Chondrocyte (in vitro differentiated cells): ENCODE data around the gene AQP7. TPM values are rescaled to one million over a fixed set of nuclear protein-coding genes. Genes with fewer than 3 reads are reported as not detected.
"Not testable (repeated sequence)": the region's sequence is repeated elsewhere in the genome, so short reads cannot be mapped to it uniquely, and the experiment has no call there.

ENCODE experiments used
- DNase-seq: peaks from one replicate; pipeline ENCODE4 v3.0.0; 2021; ENCODE audit warnings: mixed read lengths, low spot score
- H3K27ac Mint-ChIP-seq: one replicate; pipeline ENCODE4 v1.8.0; 2021; ENCODE audit warnings: mild to moderate bottlenecking, moderate library complexity, mixed read lengths; ENCODE audit not compliant: unreplicated experiment
- H3K27me3 Mint-ChIP-seq: 2 replicates; pipeline ENCODE4 v1.8.0; 2021; ENCODE audit warnings: low read depth, mixed read lengths
- H3K36me3 Mint-ChIP-seq: 2 replicates; pipeline ENCODE4 v1.8.0; 2021; ENCODE audit warnings: low read depth, mixed read lengths
- H3K4me1 Mint-ChIP-seq: 2 replicates; pipeline ENCODE4 v1.8.0; 2021; ENCODE audit warnings: low read depth, mild to moderate bottlenecking, mixed read lengths
- H3K4me3 Mint-ChIP-seq: one replicate; pipeline ENCODE4 v1.8.0; 2021; ENCODE audit warnings: mild to moderate bottlenecking, moderate library complexity, mixed read lengths; ENCODE audit not compliant: unreplicated experiment
- H3K9me3 Mint-ChIP-seq: 2 replicates; pipeline ENCODE4 v1.8.0; 2021; ENCODE audit warnings: low read depth, mixed read lengths
- total RNA-seq: library from RNA; stranded (reverse); gene quantifications from 3 replicates; pipeline ENCODE4 v1.2.1, GENCODE V29; 2021
- TF ChIP-seq, protein P1 (sequence below): fragments of 200-600 bp; sonication (generic); IDR thresholded peaks from 2 replicates; pipeline ENCODE4 v1.5.0; 2021; ENCODE audit warnings: antibody characterized with exemption, mild to moderate bottlenecking, moderate library complexity

The AQP7 gene
- total RNA-seq, 1 donor from 2014 or later: 0.30 TPM

DNA sequence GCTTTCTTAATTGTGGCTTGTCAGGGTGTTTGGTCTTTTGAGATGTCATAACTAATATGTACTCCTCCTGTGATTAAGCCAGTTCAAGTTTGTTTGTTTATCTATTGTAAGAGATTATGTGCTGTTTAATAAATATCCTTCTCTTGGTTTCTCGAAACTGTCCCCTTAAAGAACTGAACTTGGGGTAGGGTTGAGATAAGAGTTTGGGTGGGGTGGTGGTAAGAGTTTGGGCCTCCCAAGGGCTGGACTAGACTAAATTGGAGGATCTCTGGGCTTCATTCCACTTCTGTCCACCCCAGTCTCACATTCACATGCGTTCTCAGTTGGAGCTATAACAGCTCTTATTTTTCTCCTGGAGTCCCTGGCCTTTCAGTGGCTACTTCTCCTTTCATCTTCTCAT lies 38.2 kb downstream of the AQP7 start:
- TF ChIP-seq, protein P1, sequence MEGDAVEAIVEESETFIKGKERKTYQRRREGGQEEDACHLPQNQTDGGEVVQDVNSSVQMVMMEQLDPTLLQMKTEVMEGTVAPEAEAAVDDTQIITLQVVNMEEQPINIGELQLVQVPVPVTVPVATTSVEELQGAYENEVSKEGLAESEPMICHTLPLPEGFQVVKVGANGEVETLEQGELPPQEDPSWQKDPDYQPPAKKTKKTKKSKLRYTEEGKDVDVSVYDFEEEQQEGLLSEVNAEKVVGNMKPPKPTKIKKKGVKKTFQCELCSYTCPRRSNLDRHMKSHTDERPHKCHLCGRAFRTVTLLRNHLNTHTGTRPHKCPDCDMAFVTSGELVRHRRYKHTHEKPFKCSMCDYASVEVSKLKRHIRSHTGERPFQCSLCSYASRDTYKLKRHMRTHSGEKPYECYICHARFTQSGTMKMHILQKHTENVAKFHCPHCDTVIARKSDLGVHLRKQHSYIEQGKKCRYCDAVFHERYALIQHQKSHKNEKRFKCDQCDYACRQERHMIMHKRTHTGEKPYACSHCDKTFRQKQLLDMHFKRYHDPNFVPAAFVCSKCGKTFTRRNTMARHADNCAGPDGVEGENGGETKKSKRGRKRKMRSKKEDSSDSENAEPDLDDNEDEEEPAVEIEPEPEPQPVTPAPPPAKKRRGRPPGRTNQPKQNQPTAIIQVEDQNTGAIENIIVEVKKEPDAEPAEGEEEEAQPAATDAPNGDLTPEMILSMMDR: no peak
- no peak overlapping the region for H3K27ac Mint-ChIP-seq
- H3K4me1 Mint-ChIP-seq: no peaks in the 10 kb centered on the region
- no peak for DNase-seq
- H3K9me3 Mint-ChIP-seq: no peaks in the 10 kb centered on the region
- peaks cover 30% of the 10 kb centered on the region for H3K36me3 Mint-ChIP-seq
- H3K27me3 Mint-ChIP-seq: no peaks in the 10 kb centered on the region
- H3K4me3 Mint-ChIP-seq: no peak overlapping the region

DNA sequence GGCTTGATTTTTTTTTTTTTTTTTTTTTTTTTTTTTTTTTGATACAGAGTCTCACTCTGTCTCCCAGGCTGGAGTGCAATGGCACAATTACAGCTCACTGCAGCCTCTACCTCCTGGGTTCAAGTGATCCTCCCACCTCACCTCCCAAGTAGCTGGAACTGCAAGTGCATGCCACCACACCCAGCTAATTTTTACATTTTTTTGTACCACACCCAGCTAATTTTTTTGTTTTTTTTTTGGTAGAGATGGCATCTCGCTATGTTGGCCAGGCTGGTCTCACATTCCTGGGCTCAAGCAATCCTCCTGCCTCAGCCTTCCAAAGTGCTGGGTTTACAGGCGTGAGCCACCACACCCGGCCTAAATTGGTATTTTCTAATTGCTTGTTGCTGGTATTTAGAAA lies 43.7 kb downstream of the AQP7 start:
- peaks cover 13% of the 10 kb centered on the region for H3K36me3 Mint-ChIP-seq
- H3K27ac Mint-ChIP-seq: not testable (repeated sequence)

DNA sequence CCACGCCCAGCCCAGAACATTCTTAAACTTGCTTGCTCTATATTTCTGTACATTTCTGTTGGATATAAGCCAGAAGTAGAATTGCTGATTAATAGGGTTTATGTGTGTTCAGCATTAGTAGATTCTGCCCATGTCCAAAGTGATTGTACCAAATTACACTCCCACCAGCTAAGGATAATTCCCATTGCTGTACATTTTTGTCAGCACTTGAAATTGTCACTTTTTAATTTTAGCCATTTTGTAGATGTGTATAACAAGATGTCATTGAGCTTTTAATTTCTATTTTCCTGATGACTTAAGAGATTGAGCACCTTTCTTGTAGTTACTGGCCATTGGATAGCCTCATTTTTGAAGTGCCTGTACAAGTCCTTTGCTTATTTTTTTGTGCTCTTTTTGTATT lies 46.4 kb downstream of the AQP7 start:
- no peak overlapping the region for H3K4me3 Mint-ChIP-seq
- TF ChIP-seq, protein P1: no peak
- H3K27ac Mint-ChIP-seq: no peak overlapping the region

More for the DNA sequence above, 43.7 kb downstream of the AQP7 start:
- not testable (repeated sequence) for H3K4me3 Mint-ChIP-seq, H3K4me1 Mint-ChIP-seq, H3K27me3 Mint-ChIP-seq, DNase-seq, H3K9me3 Mint-ChIP-seq

DNA sequence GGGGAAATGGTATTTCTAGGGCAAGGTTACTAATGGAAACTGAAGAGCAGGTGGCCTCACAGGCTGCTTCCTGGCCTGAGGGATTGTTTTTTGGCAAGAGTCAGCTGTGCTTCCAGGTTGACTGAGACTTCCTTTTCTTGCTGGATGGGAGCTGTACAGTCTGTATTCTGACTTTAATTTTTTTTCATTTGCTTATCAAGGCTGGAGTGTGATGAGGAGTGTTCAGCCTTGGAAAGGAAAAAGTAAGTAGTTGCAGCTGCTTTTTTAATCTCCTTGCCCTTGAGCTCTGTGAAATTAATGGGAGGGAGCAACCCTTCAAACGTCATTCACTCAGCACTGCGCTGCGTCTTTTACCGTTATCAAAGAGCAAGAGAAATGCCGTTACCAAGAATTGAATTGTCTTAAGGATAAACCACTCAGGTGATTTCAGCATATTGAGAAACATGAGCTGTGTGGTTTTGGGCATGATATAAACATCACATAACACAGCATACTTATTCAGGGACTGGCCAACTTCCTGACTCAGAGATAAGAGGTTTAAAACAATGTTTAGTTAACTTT lies 47.6 kb downstream of the AQP7 start:
- Mint-ChIP-seq H3K4me1 (peaks cover 13% of the 10 kb centered on the region), H3K27ac (no peak overlapping the region), H3K9me3 (no peaks in the 10 kb centered on the region), H3K36me3 (peaks cover 14% of the 10 kb centered on the region), H3K4me3 (no peak overlapping the region), H3K27me3 (no peaks in the 10 kb centered on the region)
- TF ChIP-seq, protein P1: no peak
- no peak for DNase-seq

More for the DNA sequence above, 46.4 kb downstream of the AQP7 start:
- peaks cover 9% of the 10 kb centered on the region for H3K4me1 Mint-ChIP-seq
- peaks cover 13% of the 10 kb centered on the region for H3K36me3 Mint-ChIP-seq
- no peaks in the 10 kb centered on the region for H3K27me3 Mint-ChIP-seq
- no peaks in the 10 kb centered on the region for H3K9me3 Mint-ChIP-seq
- DNase-seq: no peak

DNA sequence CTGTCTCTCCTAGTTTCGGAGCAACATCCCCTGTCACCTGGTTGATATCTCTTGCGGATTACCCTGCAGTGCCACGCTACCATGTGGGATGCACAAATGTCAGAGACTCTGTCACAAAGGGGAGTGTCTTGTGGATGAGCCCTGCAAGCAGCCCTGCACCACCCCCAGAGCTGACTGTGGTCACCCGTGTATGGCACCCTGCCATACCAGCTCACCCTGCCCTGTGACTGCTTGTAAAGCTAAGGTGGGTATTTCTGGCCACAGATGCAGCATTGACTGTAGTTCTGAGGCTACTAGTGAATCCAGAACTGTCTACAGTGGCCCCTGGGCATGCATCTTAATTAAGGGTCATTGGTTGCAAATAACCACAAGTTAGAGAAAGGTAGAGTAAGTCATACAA lies 50.8 kb downstream of the AQP7 start:
- DNase-seq: no peak
- Mint-ChIP-seq H3K4me3 (no peak overlapping the region), H3K9me3 (no peaks in the 10 kb centered on the region), H3K27me3 (no peaks in the 10 kb centered on the region), H3K4me1 (peaks cover 17% of the 10 kb centered on the region), H3K27ac (no peak overlapping the region), H3K36me3 (peaks cover 35% of the 10 kb centered on the region)
- TF ChIP-seq, protein P1: no peak

DNA sequence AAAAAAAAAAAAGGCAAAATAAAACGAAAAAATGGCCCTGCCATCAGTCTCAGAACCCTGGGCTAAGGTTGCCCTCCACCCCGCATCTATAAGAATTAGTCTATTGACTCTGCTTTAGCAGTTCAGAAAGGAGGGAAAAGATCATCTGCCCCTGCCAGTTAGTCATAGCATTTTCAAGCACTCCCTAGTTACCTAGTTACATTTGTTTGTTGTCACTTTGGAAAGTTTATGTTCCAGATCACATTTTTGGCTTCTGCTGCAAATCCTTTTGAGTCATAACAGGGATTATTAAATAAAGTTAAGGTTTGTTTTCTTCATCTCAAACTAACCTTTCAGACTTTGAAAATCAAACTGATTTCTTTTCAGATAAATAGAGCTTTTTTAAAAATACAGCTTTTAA lies 52.1 kb downstream of the AQP7 start:
- peak overlapping the region; percentile 53 for H3K27ac Mint-ChIP-seq
- no peak overlapping the region for H3K4me3 Mint-ChIP-seq
- H3K9me3 Mint-ChIP-seq: no peaks in the 10 kb centered on the region
- H3K4me1 Mint-ChIP-seq: peaks cover 17% of the 10 kb centered on the region
- no peaks in the 10 kb centered on the region for H3K27me3 Mint-ChIP-seq
- TF ChIP-seq, protein P1: no peak
- DNase-seq: no peak
- peaks cover 41% of the 10 kb centered on the region for H3K36me3 Mint-ChIP-seq
